ENCODE measurements around the gene METTL24. TPM values are rescaled to one million over a fixed set of nuclear protein-coding genes. Genes with fewer than 3 reads are reported as not detected.
A peak's percentile ranks its signal among the peaks of the same experiment; 100 is the strongest.
"Not testable (repeated sequence)": the region's sequence is repeated elsewhere in the genome, so short reads cannot be mapped to it uniquely, and the experiment has no call there.

METTL24 gene
- total and polyA plus RNA-seq, 10 of the 15 experiments (the other 5 are each of a cell fraction or from before 2014, with no cell fraction given) = 0.20 TPM; not detected in 9

DNA sequence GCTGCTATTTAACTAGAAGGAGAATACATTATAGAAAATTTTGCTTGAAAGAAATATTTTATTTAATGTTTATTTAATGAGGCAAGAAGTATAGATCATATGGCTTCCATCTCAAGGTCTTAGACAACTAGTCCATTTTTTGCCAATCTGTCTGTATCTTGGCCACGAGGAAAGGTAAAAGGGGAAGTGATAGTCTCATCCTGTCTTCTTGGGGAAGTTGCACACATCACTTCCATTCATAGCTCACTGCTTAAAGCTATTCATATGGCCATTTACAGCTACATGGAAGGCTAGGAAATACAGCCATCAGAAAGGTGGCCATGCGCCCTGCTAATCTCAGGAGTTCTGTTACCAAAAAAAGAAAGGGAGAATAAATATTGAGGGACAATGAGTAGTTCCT, 50.8 kb downstream of the METTL24 start:
- Histone ChIP-seq H2AFZ (ENCODE audit: control insufficient read depth, low read depth, low read length) (no peak overlapping the region), H3K27ac (ENCODE audit: control insufficient read depth, insufficient read depth) (no peak overlapping the region), H3K9me3 (replicated peaks; ENCODE audit: control insufficient read depth, insufficient read depth, low read length) (no peaks in the 10 kb centered on the region; the same call in 2 of the 3 replicates), H3K36me3 (ENCODE audit: control insufficient read depth in 2 of 2, insufficient read depth in 2 of 2, low read length in 1 of 2) (no peaks in the 10 kb centered on the region), H3K4me2 (ENCODE audit: control insufficient read depth, insufficient read depth) (no peak overlapping the region), H3K27me3 (replicated peaks in 1 of 2; ENCODE audit: control insufficient read depth in 2 of 2, insufficient read depth in 2 of 2, low read length in 1 of 2) (no peaks in the 10 kb centered on the region), H3K4me3 (no peak overlapping the region), H3K4me1 (ENCODE audit: control insufficient read depth, insufficient read depth, low read length) (peaks cover 7% of the 10 kb centered on the region), H3K9ac (ENCODE audit: control insufficient read depth, insufficient read depth, low read length) (no peak overlapping the region), H3K79me2 (ENCODE audit: control insufficient read depth, insufficient read depth, low read length) (no peaks in the 10 kb centered on the region), H4K20me1 (ENCODE audit: control insufficient read depth, insufficient read depth) (no peaks in the 10 kb centered on the region)
- ChIA-PET SMC1A (ENCODE audit: uncharacterized antibody, unreplicated experiment) (no interaction called here), CTCF (interaction anchor here (0.9 kb wide), 1 partner anchor 9 kb away, joined by 3 read pairs; no protein-coding TSS in a partner anchor), POLR2A (no interaction called here), RAD21 (ENCODE audit: unreplicated experiment) (no interaction called here)
- FAIRE-seq (no peak), DNase-seq (ENCODE audit: low read depth, low spot score) (no peak), ATAC-seq (no peak; the same call in 2 of the 3 replicates)
- peak; percentile 78; the same call in 1 of the 2 replicates for TF ChIP-seq SPI1 (IDR thresholded peaks at IDR 0.05; ENCODE audit: borderline replicate concordance, insufficient read depth, low read depth, low read length)
- TF ChIP-seq, protein P1, sequence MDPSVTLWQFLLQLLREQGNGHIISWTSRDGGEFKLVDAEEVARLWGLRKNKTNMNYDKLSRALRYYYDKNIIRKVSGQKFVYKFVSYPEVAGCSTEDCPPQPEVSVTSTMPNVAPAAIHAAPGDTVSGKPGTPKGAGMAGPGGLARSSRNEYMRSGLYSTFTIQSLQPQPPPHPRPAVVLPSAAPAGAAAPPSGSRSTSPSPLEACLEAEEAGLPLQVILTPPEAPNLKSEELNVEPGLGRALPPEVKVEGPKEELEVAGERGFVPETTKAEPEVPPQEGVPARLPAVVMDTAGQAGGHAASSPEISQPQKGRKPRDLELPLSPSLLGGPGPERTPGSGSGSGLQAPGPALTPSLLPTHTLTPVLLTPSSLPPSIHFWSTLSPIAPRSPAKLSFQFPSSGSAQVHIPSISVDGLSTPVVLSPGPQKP (IDR thresholded peaks at IDR 0.05; ENCODE audit: low read depth, low read length) = no peak
- intact Hi-C loops (cut with micrococcal nuclease; ENCODE audit: unreplicated experiment) (no loop called here), in situ Hi-C loops (cut with MboI) (no loop called here)
- no TSS peak for BruUV-seq (replicated peaks)
- 0% methylated on average over 2 of the region's 2 CpGs for WGBS (ENCODE audit: insufficient coverage, insufficient replicate concordance, low lambda C conversion rate, missing lambda C conversion rate)

DNA sequence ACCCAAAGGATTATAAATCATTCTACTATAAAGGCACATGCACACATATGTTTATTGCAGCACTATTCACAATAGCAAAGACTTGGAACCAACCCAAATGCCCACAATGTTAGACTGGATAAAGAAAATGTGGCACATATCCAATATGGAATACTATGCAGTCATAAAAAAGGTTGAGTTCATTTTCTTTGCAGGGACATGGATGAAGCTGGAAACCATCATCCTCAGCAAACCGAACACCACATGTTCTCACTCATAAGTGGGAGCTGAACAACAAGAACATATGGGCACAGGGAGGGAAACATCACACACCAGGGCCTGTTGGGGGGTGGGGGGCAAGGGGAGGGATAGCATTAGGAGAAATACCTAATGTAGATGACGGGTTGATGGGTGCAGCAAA, 52.3 kb downstream of the METTL24 start:
- H3K4me2 ChIP-seq (ENCODE audit: control insufficient read depth, insufficient read depth); FAIRE-seq; H3K9me3 ChIP-seq (replicated peaks; ENCODE audit: control insufficient read depth, insufficient read depth, low read length); H2AFZ ChIP-seq (ENCODE audit: control insufficient read depth, low read depth, low read length); H3K27ac ChIP-seq (ENCODE audit: control insufficient read depth, insufficient read depth); H3K4me1 ChIP-seq (ENCODE audit: control insufficient read depth, insufficient read depth, low read length); H3K9ac ChIP-seq (ENCODE audit: control insufficient read depth, insufficient read depth, low read length); BruUV-seq (replicated peaks); SMC1A ChIA-PET (ENCODE audit: uncharacterized antibody, unreplicated experiment); H3K27me3 ChIP-seq (replicated peaks in 1 of 2; ENCODE audit: control insufficient read depth in 2 of 2, insufficient read depth in 2 of 2, low read length in 1 of 2); DNase-seq (ENCODE audit: low read depth, low spot score); H4K20me1 ChIP-seq (ENCODE audit: control insufficient read depth, insufficient read depth); POLR2A ChIA-PET; H3K79me2 ChIP-seq (ENCODE audit: control insufficient read depth, insufficient read depth, low read length); in situ Hi-C loops (cut with MboI); RAD21 ChIA-PET (ENCODE audit: unreplicated experiment); CTCF ChIA-PET; ATAC-seq; H3K4me3 ChIP-seq; H3K36me3 ChIP-seq (ENCODE audit: control insufficient read depth in 2 of 2, insufficient read depth in 2 of 2, low read length in 1 of 2); intact Hi-C loops (cut with micrococcal nuclease; ENCODE audit: unreplicated experiment): not testable (repeated sequence)
- WGBS (ENCODE audit: insufficient coverage, insufficient replicate concordance, low lambda C conversion rate, missing lambda C conversion rate) = 8% methylated on average over 2 of the region's 2 CpGs

DNA sequence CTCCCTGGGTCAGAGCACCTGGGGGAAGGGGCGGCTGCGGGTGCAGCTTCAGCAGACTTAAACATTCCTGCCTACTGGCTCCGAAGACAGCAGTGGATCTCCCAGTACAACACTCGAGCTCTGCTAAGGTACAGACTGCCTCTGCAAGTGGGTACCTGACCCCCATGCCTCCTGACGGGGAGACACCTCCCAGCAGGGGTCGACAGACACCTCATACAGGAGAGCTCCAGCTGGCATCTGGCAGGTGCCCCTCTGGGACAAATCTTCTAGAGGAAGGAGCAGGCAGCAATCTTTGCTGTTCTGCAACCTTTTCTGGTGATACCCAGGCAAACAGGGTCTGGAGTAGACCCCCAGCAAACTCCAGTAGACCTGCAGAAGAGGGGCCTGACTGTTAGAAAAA, 54.5 kb downstream of the METTL24 start:
- SMC1A ChIA-PET (ENCODE audit: uncharacterized antibody, unreplicated experiment) = interaction anchor here (0.6 kb wide), 1 partner anchor 909 kb away, joined by 3 read pairs; no protein-coding TSS in a partner anchor
- CTCF ChIA-PET; in situ Hi-C loops (cut with MboI); H2AFZ ChIP-seq (ENCODE audit: control insufficient read depth, low read depth, low read length); H3K27me3 ChIP-seq (replicated peaks in 1 of 2; ENCODE audit: control insufficient read depth in 2 of 2, insufficient read depth in 2 of 2, low read length in 1 of 2); H3K4me2 ChIP-seq (ENCODE audit: control insufficient read depth, insufficient read depth); RAD21 ChIA-PET (ENCODE audit: unreplicated experiment); H3K79me2 ChIP-seq (ENCODE audit: control insufficient read depth, insufficient read depth, low read length); H3K4me1 ChIP-seq (ENCODE audit: control insufficient read depth, insufficient read depth, low read length); H3K27ac ChIP-seq (ENCODE audit: control insufficient read depth, insufficient read depth); H3K4me3 ChIP-seq; DNase-seq (ENCODE audit: low read depth, low spot score); POLR2A ChIA-PET; H3K36me3 ChIP-seq (ENCODE audit: control insufficient read depth in 2 of 2, insufficient read depth in 2 of 2, low read length in 1 of 2); intact Hi-C loops (cut with micrococcal nuclease; ENCODE audit: unreplicated experiment); FAIRE-seq; H3K9ac ChIP-seq (ENCODE audit: control insufficient read depth, insufficient read depth, low read length); ATAC-seq; H3K9me3 ChIP-seq (replicated peaks; ENCODE audit: control insufficient read depth, insufficient read depth, low read length); BruUV-seq (replicated peaks); H4K20me1 ChIP-seq (ENCODE audit: control insufficient read depth, insufficient read depth): not testable (repeated sequence)
- 45% methylated on average over 6 of the region's 6 CpGs for WGBS (ENCODE audit: insufficient coverage, insufficient replicate concordance, low lambda C conversion rate, missing lambda C conversion rate)

Data from GM12878 (cell line).